CD4-positive, alpha-beta T cell (primary cell): ENCODE results near the gene GUCA2A. TPM values are rescaled to one million over a fixed set of nuclear protein-coding genes. Genes with fewer than 3 reads are reported as not detected.

Source experiments
- ATAC-seq: fragments of 200-7000 bp; cut with Tn5 transposase; one replicate; pipeline ENCODE4 v1.10.0; 2022; ENCODE audit warnings: mild to moderate bottlenecking; ENCODE audit not compliant: poor library complexity
- CTCF ChIA-PET: fragments of 350-600 bp; sonication (Branson Sonifier 250); formaldehyde crosslinking; loops from one replicate; lab custom pipeline; 2021; ENCODE audit warnings: antibody characterized with exemption, inconsistent platforms; lab: Charles Lee
- POLR2A ChIA-PET: fragments of 350-600 bp; sonication (Branson Sonifier 250); formaldehyde crosslinking; loops from one replicate; lab custom pipeline; 2021; ENCODE audit warnings: antibody characterized with exemption, inconsistent platforms; lab: Charles Lee
- DNase-seq, 14 experiments: peaks; one replicate each; pipeline ENCODE4 v3.0.0-alpha.2; 2013 to 2020; ENCODE audit warnings: mixed read lengths in 2 of 14
- H3K27ac ChIP-seq, 2 donors: one replicate each; pipeline versions ENCODE4 v1.5.1 to v1.7.0; 2013; ENCODE audit warnings: low read length in 2 of 2, low read depth in 1 of 2, mild to moderate bottlenecking in 1 of 2
- H3K27me3 ChIP-seq, 2 experiments: 1 replicate in 1 of 2; 2 replicates in 1 of 2; pipeline versions ENCODE4 v1.6.1 to v1.7.0; 2013; ENCODE audit warnings: low read length in 2 of 2, control low read depth in 1 of 2, mild to moderate bottlenecking in 1 of 2, moderate library complexity in 1 of 2; ENCODE audit not compliant: insufficient read depth in 2 of 2, control insufficient read depth in 1 of 2
- H3K36me3 ChIP-seq: one replicate; pipeline ENCODE4 v1.6.1; 2013; ENCODE audit warnings: low read length, control low read depth; ENCODE audit not compliant: insufficient read depth
- H3K4me1 ChIP-seq: one replicate; pipeline ENCODE4 v1.6.1; 2013; ENCODE audit warnings: low read length, control low read depth; ENCODE audit not compliant: insufficient read depth
- H3K4me3 ChIP-seq: one replicate; pipeline ENCODE4 v1.5.1; 2013; ENCODE audit warnings: mild to moderate bottlenecking, low read length, moderate library complexity
- H3K9me3 ChIP-seq, 2 experiments: 1 replicate in 1 of 2; 2 replicates in 1 of 2; pipeline versions ENCODE4 v1.6.1 to v1.7.0; 2013; ENCODE audit warnings: low read length in 2 of 2, mild to moderate bottlenecking in 2 of 2, control low read depth in 1 of 2, moderate library complexity in 1 of 2; ENCODE audit not compliant: control insufficient read depth in 1 of 2, insufficient read depth in 1 of 2
- H3K27ac Mint-ChIP-seq: one replicate; pipeline ENCODE4 v1.8.0; 2020; ENCODE audit warnings: mixed read lengths
- H3K27me3 Mint-ChIP-seq: one replicate; pipeline ENCODE4 v1.8.0; 2021; ENCODE audit warnings: mixed read lengths
- H3K36me3 Mint-ChIP-seq: one replicate; pipeline ENCODE4 v1.8.0; 2021; ENCODE audit warnings: low read depth, mixed read lengths
- H3K4me1 Mint-ChIP-seq: one replicate; pipeline ENCODE4 v1.8.0; 2021; ENCODE audit warnings: low read depth, mixed read lengths
- H3K4me3 Mint-ChIP-seq: one replicate; pipeline ENCODE4 v1.8.0; 2020; ENCODE audit warnings: mild to moderate bottlenecking, mixed read lengths
- H3K9me3 Mint-ChIP-seq: one replicate; pipeline ENCODE4 v1.8.0; 2020; ENCODE audit warnings: mixed read lengths
- CTCF ChIP-seq: fragments of 200-600 bp; IDR thresholded peaks from one replicate; pipeline ENCODE4 v1.8.0; 2022; ENCODE audit warnings: antibody characterized with exemption, mild to moderate bottlenecking
- intact Hi-C, 2 experiments: fragments of 100-400 bp; cut with DNase I in 1 of 2; cut with micrococcal nuclease in 1 of 2; formaldehyde crosslinking; loops; one replicate each; pipeline versions ENCODE4 v1.15.1 to v1.9.0; 2023 to 2025; cut with DNase I, micrococcal nuclease
- total RNA-seq, 174 experiments: library from RNA in 2 of 174; stranded (reverse) in 2 of 174; gene quantifications; one replicate each; pipeline ENCODE4 v1.2.3 and lab custom pipeline; 2021 to 2026

The GUCA2A gene
- total RNA-seq, 2 experiments from 2014 or later, result not detected

- TF ChIP-seq CTCF, result no peak
- H3K36me3 ChIP-seq, result no peaks in the 10 kb centered on the region
- H3K9me3 ChIP-seq, result no peaks in the 10 kb centered on the region
- DNase-seq (no peak), ATAC-seq (no peak)
- no peaks in the 10 kb centered on the region for H3K4me1 ChIP-seq
- H3K9me3 Mint-ChIP-seq, result no peaks in the 10 kb centered on the region
- CTCF ChIA-PET, result no interaction called here
- H3K27me3 Mint-ChIP-seq, result peaks cover 4% of the 10 kb centered on the region
- peaks cover 0 to 2% of the 10 kb centered on the region in 2 experiments for H3K27me3 ChIP-seq
- H3K4me1 Mint-ChIP-seq, result no peaks in the 10 kb centered on the region
- POLR2A ChIA-PET, result no interaction called here
- H3K4me3 Mint-ChIP-seq, result no peak overlapping the region
- no peaks in the 10 kb centered on the region for H3K36me3 Mint-ChIP-seq
- intact Hi-C loops, result no loop called here
- H3K27ac ChIP-seq, result no peak overlapping the region
- no peak overlapping the region for H3K27ac Mint-ChIP-seq
- H3K4me3 ChIP-seq, result no peak overlapping the region
Measured at GRCh38 chr1:42133809-42134526, 30.6 kb downstream of the GUCA2A start.

- ATAC-seq, result no peak
- no peak for TF ChIP-seq CTCF
- no peak overlapping the region for H3K4me3 Mint-ChIP-seq
- H3K27me3 ChIP-seq, result peaks cover 0 to 2% of the 10 kb centered on the region in 2 experiments
- H3K4me1 Mint-ChIP-seq, result no peaks in the 10 kb centered on the region
- no peaks in the 10 kb centered on the region for H3K36me3 ChIP-seq
- no peaks in the 10 kb centered on the region for H3K4me1 ChIP-seq
- ChIA-PET CTCF (no interaction called here), POLR2A (no interaction called here)
- H3K9me3 Mint-ChIP-seq, result no peaks in the 10 kb centered on the region
- H3K4me3 ChIP-seq, result no peak overlapping the region
- H3K27me3 Mint-ChIP-seq, result peaks cover 4% of the 10 kb centered on the region
- no peaks in the 10 kb centered on the region for H3K9me3 ChIP-seq
- DNase-seq, result no peak
- H3K36me3 Mint-ChIP-seq, result no peaks in the 10 kb centered on the region
- no peak overlapping the region for H3K27ac Mint-ChIP-seq
- intact Hi-C loops, result no loop called here
- H3K27ac ChIP-seq, result no peak overlapping the region
Measured at GRCh38 chr1:42133390-42133789, 31.2 kb downstream of the GUCA2A start.

- peaks cover 8% of the 10 kb centered on the region for H3K27me3 Mint-ChIP-seq
- POLR2A ChIA-PET, result no interaction called here
Measured at GRCh38 chr1:42130061-42130660, 34.4 kb downstream of the GUCA2A start.

More at GRCh38 chr1:42130061-42130660, 34.4 kb downstream of the GUCA2A start:
- Histone ChIP-seq H3K36me3 (no peaks in the 10 kb centered on the region), H3K4me1 (no peaks in the 10 kb centered on the region), H3K9me3 (no peaks in the 10 kb centered on the region), H3K27ac (no peak overlapping the region), H3K4me3 (no peak overlapping the region), H3K27me3 (no peaks in the 10 kb centered on the region)
- no peak overlapping the region for H3K4me3 Mint-ChIP-seq
- ATAC-seq, result no peak
- H3K27ac Mint-ChIP-seq, result no peak overlapping the region
- no peak for TF ChIP-seq CTCF
- no peaks in the 10 kb centered on the region for H3K36me3 Mint-ChIP-seq
- DNase-seq, result no peak
- intact Hi-C loops, result no loop called here
- no peaks in the 10 kb centered on the region for H3K4me1 Mint-ChIP-seq
- CTCF ChIA-PET, result no interaction called here
- no peaks in the 10 kb centered on the region for H3K9me3 Mint-ChIP-seq
